Endodermal cell (in vitro differentiated cells): ENCODE measurements around the gene GIMAP1. TPM values are rescaled to one million over a fixed set of nuclear protein-coding genes. Genes with fewer than 3 reads are reported as not detected.

Experiments used
- DNase-seq: peaks from one replicate; pipeline ENCODE4 v3.0.0-alpha.2; 2017
- H3K27ac ChIP-seq: 2 replicates; pipeline ENCODE4 v1.5.1; 2013; ENCODE audit warnings: mild to moderate bottlenecking, low read depth, low read length, moderate library complexity
- H3K27me3 ChIP-seq: 2 replicates; pipeline ENCODE4 v1.6.1; 2013; ENCODE audit warnings: mild to moderate bottlenecking, low read length, moderate library complexity; ENCODE audit not compliant: insufficient read depth, control insufficient read depth, poor library complexity, severe bottlenecking
- H3K36me3 ChIP-seq: 2 replicates; pipeline ENCODE4 v1.7.0; 2013; ENCODE audit warnings: mild to moderate bottlenecking, low read length, moderate library complexity; ENCODE audit not compliant: control insufficient read depth, insufficient read depth
- H3K4me1 ChIP-seq: one replicate; pipeline ENCODE4 v1.7.0; 2013; ENCODE audit warnings: low read length; ENCODE audit not compliant: control insufficient read depth, insufficient read depth
- H3K4me3 ChIP-seq: 2 replicates; pipeline ENCODE4 v1.5.1; 2013; ENCODE audit warnings: mild to moderate bottlenecking, low read length, moderate library complexity
- H3K9ac ChIP-seq: 2 replicates; pipeline ENCODE4 v1.6.1; 2013; ENCODE audit warnings: mild to moderate bottlenecking, low read length, moderate library complexity; ENCODE audit not compliant: poor library complexity, severe bottlenecking; ENCODE audit errors: extremely low read depth
- H3K9me3 ChIP-seq: 2 replicates; pipeline ENCODE4 v1.6.1; 2013; ENCODE audit warnings: mild to moderate bottlenecking, low read length, moderate library complexity; ENCODE audit not compliant: control insufficient read depth
- H3K27ac Mint-ChIP-seq: 2 replicates; pipeline ENCODE4 v1.8.0; 2020; ENCODE audit warnings: mixed read lengths
- H3K27me3 Mint-ChIP-seq: 2 replicates; pipeline ENCODE4 v1.8.0; 2021; ENCODE audit warnings: mild to moderate bottlenecking, mixed read lengths; ENCODE audit not compliant: insufficient read depth
- H3K36me3 Mint-ChIP-seq: 2 replicates; pipeline ENCODE4 v1.8.0; 2020; ENCODE audit warnings: low read depth, mixed read lengths
- H3K4me1 Mint-ChIP-seq: 2 replicates; pipeline ENCODE4 v1.8.0; 2020; ENCODE audit warnings: mixed read lengths
- H3K4me3 Mint-ChIP-seq: 2 replicates; pipeline ENCODE4 v1.8.0; 2020; ENCODE audit warnings: mild to moderate bottlenecking, moderate library complexity, mixed read lengths
- H3K9me3 Mint-ChIP-seq: 2 replicates; pipeline ENCODE4 v1.8.0; 2020; ENCODE audit warnings: mild to moderate bottlenecking, mixed read lengths
- CTCF ChIP-seq: fragments of 200-600 bp; sonication (generic); conservative IDR thresholded peaks from 2 replicates; pipeline ENCODE4 v1.5.0; 2021; ENCODE audit warnings: antibody characterized with exemption, mild to moderate bottlenecking
- WGBS, 2 experiments: methylation state at CpG; one replicate each; pipeline versions ENCODE4 v1.1.5 to v1.1.7; 2013; ENCODE audit warnings: missing lambda C conversion rate in 2 of 2, mixed read lengths in 1 of 2; ENCODE audit not compliant: insufficient coverage in 1 of 2, insufficient read length in 1 of 2; 5-methylcytosine and 5-hydroxymethylcytosine counted together
- total RNA-seq, 2 donors: library from RNA; stranded (reverse); fragmentation: NEBNext Ultra II Directional in 1 of 2; extraction: Animal tissue kit (Norgen Biotek cat#: 25700) in 1 of 2; gene quantifications; 2 replicates in 1 of 2; 3 replicates in 1 of 2; pipeline ENCODE4 v1.2.1, GENCODE V29; 2021

Gene GIMAP1
- total RNA-seq, 2 donors from 2014 or later: not detected

- Histone ChIP-seq H3K36me3 (no peaks in the 10 kb centered on the region), H3K9ac (no peak overlapping the region), H3K9me3 (no peaks in the 10 kb centered on the region), H3K4me3 (no peak overlapping the region), H3K27me3 (peaks cover 100% of the 10 kb centered on the region), H3K27ac (no peak overlapping the region), H3K4me1 (no peaks in the 10 kb centered on the region)
- Mint-ChIP-seq H3K9me3 (no peaks in the 10 kb centered on the region), H3K27me3 (peaks cover 100% of the 10 kb centered on the region), H3K4me3 (no peak overlapping the region), H3K27ac (no peak overlapping the region), H3K36me3 (no peaks in the 10 kb centered on the region), H3K4me1 (peaks cover 8% of the 10 kb centered on the region)
- no peak for TF ChIP-seq CTCF
- peak; percentile 84 for DNase-seq
- 0 to 14% methylated on average over 1 to 3 of the region's 3 CpGs for WGBS, 2 experiments
Measured at GRCh38 chr7:150735596-150736358, 19.4 kb downstream of the GIMAP1 start.

GRCh38 chr7:150736864-150737263 lies 20.5 kb downstream of the GIMAP1 start:
- no peak for DNase-seq
- Histone ChIP-seq H3K4me1 (no peaks in the 10 kb centered on the region), H3K4me3 (no peak overlapping the region), H3K9ac (no peak overlapping the region), H3K36me3 (no peaks in the 10 kb centered on the region), H3K27ac (no peak overlapping the region), H3K9me3 (no peaks in the 10 kb centered on the region), H3K27me3 (peaks cover 100% of the 10 kb centered on the region)
- TF ChIP-seq CTCF: no peak
- H3K36me3 Mint-ChIP-seq: no peaks in the 10 kb centered on the region
- no peak overlapping the region for H3K4me3 Mint-ChIP-seq
- peaks cover 100% of the 10 kb centered on the region for H3K27me3 Mint-ChIP-seq
- no peaks in the 10 kb centered on the region for H3K9me3 Mint-ChIP-seq
- no peak overlapping the region for H3K27ac Mint-ChIP-seq
- H3K4me1 Mint-ChIP-seq: peaks cover 8% of the 10 kb centered on the region
- WGBS, 2 experiments: 25 to 40% methylated on average over 2 to 4 of the region's 4 CpGs

- no peak for DNase-seq
- no peaks in the 10 kb centered on the region for H3K9me3 Mint-ChIP-seq
- no peak within 1 kb of the TSS for H3K4me3 Mint-ChIP-seq
- Histone ChIP-seq H3K27ac (no peak within 1 kb of the TSS), H3K9ac (no peak within 1 kb of the TSS), H3K9me3 (no peaks in the 10 kb centered on the region), H3K4me1 (no peaks in the 10 kb centered on the region), H3K36me3 (no peaks in the 10 kb centered on the region), H3K27me3 (peaks cover 100% of the 10 kb centered on the region), H3K4me3 (no peak within 1 kb of the TSS)
- WGBS, 2 experiments: 53 to 61% methylated on average over 11 to 14 of the region's 14 CpGs
- no peaks in the 10 kb centered on the region for H3K36me3 Mint-ChIP-seq
- no peak for TF ChIP-seq CTCF
- H3K27me3 Mint-ChIP-seq: peaks cover 100% of the 10 kb centered on the region
- H3K4me1 Mint-ChIP-seq: peaks cover 8% of the 10 kb centered on the region
- no peak within 1 kb of the TSS for H3K27ac Mint-ChIP-seq
Measured at GRCh38 chr7:150737265-150738055, 21.0 kb downstream of the GIMAP1 start, which contains the start of gene GIMAP5. Gene GIMAP5 (plus strand): TSS chr7:150737418. CDS start chr7:150740885, 3,467 bp downstream.
